Measurements from ENCODE around the gene PTTG1IP. TPM values are rescaled to one million over a fixed set of nuclear protein-coding genes. Genes with fewer than 3 reads are reported as not detected.

Gene PTTG1IP
- total RNA-seq, 4 donors from 2014 or later, result 108 to 202 (median 146) TPM

- intact Hi-C loops (cut with DNase I; ENCODE audit: low total_unique reads), result no loop called here
- TF ChIP-seq POLR2A (IDR thresholded peaks at IDR 0.05) (no peak), CTCF (IDR thresholded peaks at IDR 0.05) (no peak)
- Histone ChIP-seq H3K4me3 (no peak overlapping the region), H3K27me3 (no peaks in the 10 kb centered on the region), H3K36me3 (no peaks in the 10 kb centered on the region), H3K4me1 (no peaks in the 10 kb centered on the region), H3K9me3 (no peaks in the 10 kb centered on the region), H3K27ac (no peak overlapping the region)
- no peak for DNase-seq
Observed at GRCh38 chr21:44899768-44900558, 26.5 kb upstream of the PTTG1IP start.

- Histone ChIP-seq H3K36me3 (no peaks in the 10 kb centered on the region), H3K27ac (no peak overlapping the region), H3K4me1 (no peaks in the 10 kb centered on the region), H3K27me3 (no peaks in the 10 kb centered on the region), H3K9me3 (no peaks in the 10 kb centered on the region), H3K4me3 (no peak overlapping the region)
- intact Hi-C loops (cut with DNase I; ENCODE audit: low total_unique reads), result no loop called here
- DNase-seq, result no peak
- TF ChIP-seq CTCF (IDR thresholded peaks at IDR 0.05), result no peak
- no peak for TF ChIP-seq POLR2A (IDR thresholded peaks at IDR 0.05)
Observed at GRCh38 chr21:44898851-44899767, 25.6 kb upstream of the PTTG1IP start.

- no peaks in the 10 kb centered on the region for H3K27me3 ChIP-seq
- H3K4me3 ChIP-seq, result no peak overlapping the region
- intact Hi-C loops (cut with DNase I; ENCODE audit: low total_unique reads), result no loop called here
- no peaks in the 10 kb centered on the region for H3K9me3 ChIP-seq
- no peak overlapping the region for H3K27ac ChIP-seq
- no peak for DNase-seq
- no peak for TF ChIP-seq CTCF (IDR thresholded peaks at IDR 0.05)
- no peak for TF ChIP-seq POLR2A (IDR thresholded peaks at IDR 0.05)
- no peaks in the 10 kb centered on the region for H3K4me1 ChIP-seq
- H3K36me3 ChIP-seq, result no peaks in the 10 kb centered on the region
Observed at GRCh38 chr21:44898011-44898488, 24.6 kb upstream of the PTTG1IP start.

GRCh38 chr21:44897326-44898010 is 24.0 kb upstream of the PTTG1IP start:
- TF ChIP-seq POLR2A (IDR thresholded peaks at IDR 0.05) (no peak), CTCF (IDR thresholded peaks at IDR 0.05) (no peak)
- H3K4me3 ChIP-seq, result no peak overlapping the region

More at GRCh38 chr21:44897326-44898010, 24.0 kb upstream of the PTTG1IP start:
- intact Hi-C loops (cut with DNase I; ENCODE audit: low total_unique reads), result no loop called here
- H3K27me3 ChIP-seq, result no peaks in the 10 kb centered on the region
- H3K36me3 ChIP-seq, result no peaks in the 10 kb centered on the region
- H3K27ac ChIP-seq, result no peak overlapping the region
- no peaks in the 10 kb centered on the region for H3K9me3 ChIP-seq
- no peak for DNase-seq
- H3K4me1 ChIP-seq, result no peaks in the 10 kb centered on the region

Data from uterus (tissue), 4 donors.